H9 (cell line): ENCODE measurements around the gene ZC3H18. TPM values are rescaled to one million over a fixed set of nuclear protein-coding genes. Genes with fewer than 3 reads are reported as not detected.

Source experiments
- DNase-seq: peaks from one replicate; pipeline ENCODE4 v3.0.0-alpha.2; 2017
- H2AFZ ChIP-seq: one replicate; pipeline ENCODE4 v1.6.1; 2013; ENCODE audit warnings: mild to moderate bottlenecking, low read length, control low read depth, moderate library complexity
- H2AK5ac ChIP-seq: 2 replicates; pipeline ENCODE4 v1.6.1; 2013; ENCODE audit warnings: low read length, control low read depth, mixed read lengths; ENCODE audit not compliant: insufficient read length
- H2BK120ac ChIP-seq: one replicate; pipeline ENCODE4 v1.6.1; 2013; ENCODE audit warnings: low read depth, mild to moderate bottlenecking, low read length, control low read depth, inconsistent platforms; ENCODE audit not compliant: poor library complexity, severe bottlenecking
- H2BK12ac ChIP-seq: 2 replicates; pipeline ENCODE4 v1.6.1; 2013; ENCODE audit warnings: low read length, control low read depth, mixed read lengths, low read depth; ENCODE audit not compliant: insufficient read length
- H2BK15ac ChIP-seq: 2 replicates; pipeline ENCODE4 v1.6.1; 2013; ENCODE audit warnings: low read depth, low read length, control low read depth
- H2BK20ac ChIP-seq: one replicate; pipeline ENCODE4 v1.6.1; 2013; ENCODE audit warnings: low read depth, mild to moderate bottlenecking, low read length, control low read depth, inconsistent platforms; ENCODE audit not compliant: poor library complexity, severe bottlenecking
- H2BK5ac ChIP-seq: 2 replicates; pipeline ENCODE4 v1.6.1; 2013; ENCODE audit warnings: low read length, control low read depth, mixed read lengths; ENCODE audit not compliant: insufficient read length
- H3K14ac ChIP-seq: 2 replicates; pipeline ENCODE4 v1.6.1; 2013; ENCODE audit warnings: low read length, control low read depth; ENCODE audit not compliant: insufficient read depth
- H3K18ac ChIP-seq: 2 replicates; pipeline ENCODE4 v1.6.1; 2013; ENCODE audit warnings: low read depth, mild to moderate bottlenecking, mixed read lengths, low read length, control low read depth; ENCODE audit not compliant: insufficient read length
- H3K23ac ChIP-seq: 2 replicates; pipeline ENCODE4 v1.6.1; 2013; ENCODE audit warnings: low read length, control low read depth, mixed read lengths, low read depth; ENCODE audit not compliant: insufficient read length
- H3K23me2 ChIP-seq: 2 replicates; pipeline ENCODE4 v1.6.1; 2013; ENCODE audit warnings: low read depth, mild to moderate bottlenecking, mixed read lengths, low read length, control low read depth; ENCODE audit not compliant: insufficient read length, poor library complexity, severe bottlenecking
- H3K27ac ChIP-seq: 2 replicates; pipeline ENCODE4 v1.5.1; 2013; ENCODE audit warnings: low read length, control low read depth, mixed read lengths, low read depth; ENCODE audit not compliant: insufficient read length
- H3K27me3 ChIP-seq: 2 replicates; pipeline ENCODE4 v1.6.1; 2013; ENCODE audit warnings: low read length, control low read depth, inconsistent platforms; ENCODE audit not compliant: insufficient read depth
- H3K4ac ChIP-seq: 2 replicates; pipeline ENCODE4 v1.6.1; 2013; ENCODE audit warnings: low read depth, mild to moderate bottlenecking, control low read depth, inconsistent platforms, low read length, moderate library complexity
- H3K4me1 ChIP-seq: 2 replicates; pipeline ENCODE4 v1.6.1; 2013; ENCODE audit warnings: low read length, control low read depth, inconsistent platforms; ENCODE audit not compliant: insufficient read depth
- H3K4me2 ChIP-seq: 2 replicates; pipeline ENCODE4 v1.6.1; 2013; ENCODE audit warnings: low read length, control low read depth, mixed read lengths; ENCODE audit not compliant: insufficient read length, insufficient read depth
- H3K56ac ChIP-seq: 2 replicates; pipeline ENCODE4 v1.6.1; 2013; ENCODE audit warnings: low read depth, mild to moderate bottlenecking, mixed read lengths, low read length, control low read depth; ENCODE audit not compliant: insufficient read length
- H3K79me1 ChIP-seq: 2 replicates; pipeline ENCODE4 v1.6.1; 2013; ENCODE audit warnings: low read depth, mild to moderate bottlenecking, moderate library complexity, low read length, control low read depth, inconsistent platforms; ENCODE audit not compliant: insufficient read depth, poor library complexity, severe bottlenecking
- H3K79me2 ChIP-seq: 2 replicates; pipeline ENCODE4 v1.6.1; 2013; ENCODE audit warnings: low read length, control low read depth, inconsistent platforms; ENCODE audit not compliant: insufficient read depth
- H3K9ac ChIP-seq: 2 replicates; pipeline ENCODE4 v1.6.1; 2013; ENCODE audit warnings: low read length, control low read depth, mixed read lengths; ENCODE audit not compliant: insufficient read length; ENCODE audit errors: extremely low read depth
- H3K9me3 ChIP-seq: one replicate; pipeline ENCODE4 v1.6.1; 2013; ENCODE audit warnings: low read depth, low read length, inconsistent platforms; ENCODE audit not compliant: control insufficient read depth
- H3T11ph ChIP-seq: one replicate; pipeline ENCODE4 v1.6.1; 2013; ENCODE audit warnings: mild to moderate bottlenecking, low read length, control low read depth, inconsistent platforms
- H4K20me1 ChIP-seq: one replicate; pipeline ENCODE4 v1.6.1; 2013; ENCODE audit not compliant: control insufficient read depth, insufficient read length, insufficient read depth
- H4K5ac ChIP-seq: 2 replicates; pipeline ENCODE4 v1.6.1; 2013; ENCODE audit warnings: low read depth, mild to moderate bottlenecking, mixed read lengths, low read length, control low read depth; ENCODE audit not compliant: insufficient read length
- H4K8ac ChIP-seq: replicated peaks from 2 replicates; pipeline ENCODE4 v1.6.1; 2013; ENCODE audit warnings: low read length, control low read depth, mixed read lengths, low read depth; ENCODE audit not compliant: insufficient read length
- H4K91ac ChIP-seq: 2 replicates; pipeline ENCODE4 v1.6.1; 2013; ENCODE audit warnings: low read depth, mild to moderate bottlenecking, moderate library complexity, mixed read lengths, low read length, control low read depth; ENCODE audit not compliant: insufficient read length
- H3K27ac Mint-ChIP-seq, 3 experiments: 2 replicates in 2 of 3; 3 replicates in 1 of 3; pipeline ENCODE4 v1.8.0; 2020 to 2021; ENCODE audit warnings: mixed read lengths in 3 of 3, mild to moderate bottlenecking in 1 of 3, moderate library complexity in 1 of 3
- H3K27me3 Mint-ChIP-seq: 2 replicates; pipeline ENCODE4 v1.8.0; 2021; ENCODE audit warnings: low read depth, mild to moderate bottlenecking, moderate library complexity, mixed read lengths
- H3K36me3 Mint-ChIP-seq, 3 experiments: 2 replicates in 2 of 3; 3 replicates in 1 of 3; pipeline ENCODE4 v1.8.0; 2020 to 2021; ENCODE audit warnings: low read depth in 3 of 3, mixed read lengths in 3 of 3; ENCODE audit not compliant: insufficient read depth in 1 of 3
- H3K4me1 Mint-ChIP-seq, 2 experiments: 2 replicates each; pipeline ENCODE4 v1.8.0; 2020; ENCODE audit warnings: mixed read lengths in 2 of 2
- H3K4me3 Mint-ChIP-seq, 2 experiments: 2 replicates in 1 of 2; 3 replicates in 1 of 2; pipeline ENCODE4 v1.8.0; 2020 to 2021; ENCODE audit warnings: mild to moderate bottlenecking in 2 of 2, mixed read lengths in 2 of 2, moderate library complexity in 1 of 2
- H3K9me3 Mint-ChIP-seq, 2 experiments: 2 replicates in 1 of 2; 3 replicates in 1 of 2; pipeline ENCODE4 v1.8.0; 2020; ENCODE audit warnings: mild to moderate bottlenecking in 2 of 2, mixed read lengths in 2 of 2, moderate library complexity in 1 of 2
- CTCF ChIP-seq: fragments of 200-600 bp; sonication (generic); conservative IDR thresholded peaks from 3 replicates; pipeline ENCODE4 v1.8.0; 2021; ENCODE audit warnings: antibody characterized with exemption, mild to moderate bottlenecking
- WGBS: extraction: QIAGEN DNeasy Blood & Tissue Kit; methylation state at CpG from one replicate; pipeline ENCODE4 v1.1.7; 2013; ENCODE audit warnings: missing lambda C conversion rate, low lambda C conversion rate, mixed read lengths; ENCODE audit not compliant: insufficient read length; ENCODE audit errors: extremely low coverage; 5-methylcytosine and 5-hydroxymethylcytosine counted together
- total RNA-seq: library from RNA; stranded (reverse); gene quantifications from 2 replicates; pipeline ENCODE4 v1.2.1, GENCODE V29; 2021

ZC3H18 gene
- total RNA-seq, 1 experiment from 2014 or later: 69.7 TPM

GRCh38 chr16:88548131-88548874 lies 21.9 kb upstream of the ZC3H18 start:
- no peak overlapping the region for H2AFZ ChIP-seq
- no peak overlapping the region for H2BK12ac ChIP-seq
- no peak overlapping the region for H4K5ac ChIP-seq
- Mint-ChIP-seq H3K4me3 (no peak overlapping the region), H3K4me1 (peaks cover 4 to 18% of the 10 kb centered on the region in 2 experiments; a peak in 3 of 4 replicates), H3K27me3 (peaks cover 49% of the 10 kb centered on the region), H3K27ac (no peak overlapping the region), H3K9me3 (peaks cover 8 to 10% of the 10 kb centered on the region in 2 experiments), H3K36me3 (peaks cover under 1 to 4% (median 4%) of the 10 kb centered on the region in 3 experiments; a peak in 4 of 7 replicates)
- H3T11ph ChIP-seq: no peak overlapping the region
- H4K20me1 ChIP-seq: no peaks in the 10 kb centered on the region
- H3K27me3 ChIP-seq: no peaks in the 10 kb centered on the region; the same call in 1 of the 2 replicates
- H2BK20ac ChIP-seq: no peak overlapping the region
- no peak overlapping the region for H2BK120ac ChIP-seq
- no peak overlapping the region for H3K9ac ChIP-seq
- H3K4me2 ChIP-seq: no peak overlapping the region
- no peak overlapping the region for H3K27ac ChIP-seq
- no peak overlapping the region for H2BK5ac ChIP-seq
- H2AK5ac ChIP-seq: no peak overlapping the region
- H3K56ac ChIP-seq: no peak overlapping the region
- H3K18ac ChIP-seq: no peak overlapping the region
- H4K8ac ChIP-seq: no peak overlapping the region
- H3K79me1 ChIP-seq: no peaks in the 10 kb centered on the region
- no peak overlapping the region for H2BK15ac ChIP-seq
- no peak for TF ChIP-seq CTCF
- H3K4me1 ChIP-seq: no peaks in the 10 kb centered on the region
- no peaks in the 10 kb centered on the region for H3K23me2 ChIP-seq
- H3K23ac ChIP-seq: no peak overlapping the region
- no peak overlapping the region for H4K91ac ChIP-seq
- no CpG with 5 or more reads among the region's 15 CpGs for whole genome bisulfite sequencing
- no peaks in the 10 kb centered on the region for H3K9me3 ChIP-seq
- no peak overlapping the region for H3K4ac ChIP-seq
- no peak overlapping the region for H3K14ac ChIP-seq
- no peak for DNase-seq
- no peaks in the 10 kb centered on the region for H3K79me2 ChIP-seq
